Measurements from ENCODE around the gene TMC4.

Gene TMC4

GRCh38 chr19:54152267-54152666 is 20.7 kb downstream of the TMC4 start:
- H3K4me1 ChIP-seq (ENCODE audit: control insufficient read depth in 1 of 2, insufficient read depth in 1 of 2, low read depth in 1 of 2, low read length in 1 of 2), result peaks cover 4% of the 10 kb centered on the region in 2 experiments
- H3K27me3 ChIP-seq, result no peaks in the 10 kb centered on the region
- H3K4me3 ChIP-seq (ENCODE audit: low read depth in 1 of 2, low read length in 1 of 2), result no peak overlapping the region
- TF ChIP-seq CTCF (IDR thresholded peaks at IDR 0.05), result no peak
- H3K27ac ChIP-seq, result no peak overlapping the region
- no peaks in the 10 kb centered on the region for H3K9me3 ChIP-seq
- peaks cover 100% of the 10 kb centered on the region for H3K36me3 ChIP-seq

- Histone ChIP-seq H3K36me3 (peaks cover 100% of the 10 kb centered on the region), H3K27me3 (no peaks in the 10 kb centered on the region), H3K9me3 (no peaks in the 10 kb centered on the region), H3K4me3 (ENCODE audit: low read depth in 1 of 2, low read length in 1 of 2) (no peak overlapping the region), H3K27ac (no peak overlapping the region), H3K4me1 (ENCODE audit: control insufficient read depth in 1 of 2, insufficient read depth in 1 of 2, low read depth in 1 of 2, low read length in 1 of 2) (peaks cover 4% of the 10 kb centered on the region in 2 experiments)
- TF ChIP-seq CTCF (IDR thresholded peaks at IDR 0.05), result no peak
Measured at GRCh38 chr19:54151362-54152035, 21.5 kb downstream of the TMC4 start.

GRCh38 chr19:54149021-54149812 is 23.7 kb downstream of the TMC4 start:
- no peak overlapping the region for H3K4me3 ChIP-seq (ENCODE audit: low read depth in 1 of 2, low read length in 1 of 2)
- no peaks in the 10 kb centered on the region for H3K27me3 ChIP-seq
- H3K36me3 ChIP-seq, result peaks cover 100% of the 10 kb centered on the region
- H3K9me3 ChIP-seq, result no peaks in the 10 kb centered on the region
- H3K4me1 ChIP-seq (ENCODE audit: control insufficient read depth in 1 of 2, insufficient read depth in 1 of 2, low read depth in 1 of 2, low read length in 1 of 2), result peaks cover 4% of the 10 kb centered on the region in 2 experiments
- no peak for TF ChIP-seq CTCF (IDR thresholded peaks at IDR 0.05)
- H3K27ac ChIP-seq, result no peak overlapping the region

- Histone ChIP-seq H3K4me1 (ENCODE audit: control insufficient read depth in 1 of 2, insufficient read depth in 1 of 2, low read depth in 1 of 2, low read length in 1 of 2) (peaks cover 4% of the 10 kb centered on the region in 2 experiments), H3K9me3 (no peaks in the 10 kb centered on the region), H3K27me3 (no peaks in the 10 kb centered on the region), H3K27ac (no peak overlapping the region), H3K4me3 (ENCODE audit: low read depth in 1 of 2, low read length in 1 of 2) (no peak overlapping the region), H3K36me3 (peaks cover 100% of the 10 kb centered on the region)
- no peak for TF ChIP-seq CTCF (IDR thresholded peaks at IDR 0.05)
Measured at GRCh38 chr19:54148158-54148557, 24.8 kb downstream of the TMC4 start.

GRCh38 chr19:54147676-54148075 is 25.3 kb downstream of the TMC4 start:
- no peak for TF ChIP-seq CTCF (IDR thresholded peaks at IDR 0.05)
- H3K4me1 ChIP-seq (ENCODE audit: control insufficient read depth in 1 of 2, insufficient read depth in 1 of 2, low read depth in 1 of 2, low read length in 1 of 2), result peaks cover 4% of the 10 kb centered on the region in 2 experiments
- H3K4me3 ChIP-seq (ENCODE audit: low read depth in 1 of 2, low read length in 1 of 2), result no peak overlapping the region
- H3K27ac ChIP-seq, result no peak overlapping the region
- H3K27me3 ChIP-seq, result no peaks in the 10 kb centered on the region
- H3K36me3 ChIP-seq, result peaks cover 100% of the 10 kb centered on the region
- no peaks in the 10 kb centered on the region for H3K9me3 ChIP-seq

All from neutrophil (primary cell).